ENCODE results near the gene WWTR1.

DNA sequence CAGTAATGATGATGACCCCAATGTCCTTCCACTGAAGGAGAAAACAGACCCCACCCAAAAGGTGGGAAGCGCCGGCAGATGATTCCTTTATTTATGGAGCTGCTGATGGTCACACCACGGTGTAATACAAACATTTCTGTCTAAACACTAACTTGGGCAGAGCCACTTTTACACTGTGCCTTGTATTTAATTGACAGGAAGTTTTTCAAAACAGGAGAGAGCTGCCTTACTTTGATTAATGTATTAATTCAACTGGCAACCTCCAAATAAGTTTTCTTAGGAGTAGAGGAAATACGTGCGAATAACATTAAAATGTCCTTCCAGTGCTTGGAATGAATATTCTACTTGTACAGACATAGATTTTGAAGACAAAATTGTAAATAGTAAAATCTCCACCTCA lies 70.4 kb downstream of the WWTR1 start:
- TF ChIP-seq, protein P1, sequence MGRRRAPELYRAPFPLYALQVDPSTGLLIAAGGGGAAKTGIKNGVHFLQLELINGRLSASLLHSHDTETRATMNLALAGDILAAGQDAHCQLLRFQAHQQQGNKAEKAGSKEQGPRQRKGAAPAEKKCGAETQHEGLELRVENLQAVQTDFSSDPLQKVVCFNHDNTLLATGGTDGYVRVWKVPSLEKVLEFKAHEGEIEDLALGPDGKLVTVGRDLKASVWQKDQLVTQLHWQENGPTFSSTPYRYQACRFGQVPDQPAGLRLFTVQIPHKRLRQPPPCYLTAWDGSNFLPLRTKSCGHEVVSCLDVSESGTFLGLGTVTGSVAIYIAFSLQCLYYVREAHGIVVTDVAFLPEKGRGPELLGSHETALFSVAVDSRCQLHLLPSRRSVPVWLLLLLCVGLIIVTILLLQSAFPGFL (CRISPR knock-in tag; IDR thresholded peaks at IDR 0.05; ENCODE audit: borderline replicate concordance) = no peak
- TF ChIP-seq, protein P2, sequence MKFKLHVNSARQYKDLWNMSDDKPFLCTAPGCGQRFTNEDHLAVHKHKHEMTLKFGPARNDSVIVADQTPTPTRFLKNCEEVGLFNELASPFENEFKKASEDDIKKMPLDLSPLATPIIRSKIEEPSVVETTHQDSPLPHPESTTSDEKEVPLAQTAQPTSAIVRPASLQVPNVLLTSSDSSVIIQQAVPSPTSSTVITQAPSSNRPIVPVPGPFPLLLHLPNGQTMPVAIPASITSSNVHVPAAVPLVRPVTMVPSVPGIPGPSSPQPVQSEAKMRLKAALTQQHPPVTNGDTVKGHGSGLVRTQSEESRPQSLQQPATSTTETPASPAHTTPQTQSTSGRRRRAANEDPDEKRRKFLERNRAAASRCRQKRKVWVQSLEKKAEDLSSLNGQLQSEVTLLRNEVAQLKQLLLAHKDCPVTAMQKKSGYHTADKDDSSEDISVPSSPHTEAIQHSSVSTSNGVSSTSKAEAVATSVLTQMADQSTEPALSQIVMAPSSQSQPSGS (CRISPR knock-in tag; IDR thresholded peaks at IDR 0.05; ENCODE audit: borderline replicate concordance, low read depth) = no peak
- TF ChIP-seq, protein P3, sequence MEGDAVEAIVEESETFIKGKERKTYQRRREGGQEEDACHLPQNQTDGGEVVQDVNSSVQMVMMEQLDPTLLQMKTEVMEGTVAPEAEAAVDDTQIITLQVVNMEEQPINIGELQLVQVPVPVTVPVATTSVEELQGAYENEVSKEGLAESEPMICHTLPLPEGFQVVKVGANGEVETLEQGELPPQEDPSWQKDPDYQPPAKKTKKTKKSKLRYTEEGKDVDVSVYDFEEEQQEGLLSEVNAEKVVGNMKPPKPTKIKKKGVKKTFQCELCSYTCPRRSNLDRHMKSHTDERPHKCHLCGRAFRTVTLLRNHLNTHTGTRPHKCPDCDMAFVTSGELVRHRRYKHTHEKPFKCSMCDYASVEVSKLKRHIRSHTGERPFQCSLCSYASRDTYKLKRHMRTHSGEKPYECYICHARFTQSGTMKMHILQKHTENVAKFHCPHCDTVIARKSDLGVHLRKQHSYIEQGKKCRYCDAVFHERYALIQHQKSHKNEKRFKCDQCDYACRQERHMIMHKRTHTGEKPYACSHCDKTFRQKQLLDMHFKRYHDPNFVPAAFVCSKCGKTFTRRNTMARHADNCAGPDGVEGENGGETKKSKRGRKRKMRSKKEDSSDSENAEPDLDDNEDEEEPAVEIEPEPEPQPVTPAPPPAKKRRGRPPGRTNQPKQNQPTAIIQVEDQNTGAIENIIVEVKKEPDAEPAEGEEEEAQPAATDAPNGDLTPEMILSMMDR (IDR thresholded peaks at IDR 0.05) = no peak
- TF ChIP-seq ZNF396 (CRISPR knock-in tag; IDR thresholded peaks at IDR 0.05; ENCODE audit: borderline replicate concordance) (no peak), SP1 (CRISPR knock-in tag; conservative IDR thresholded peaks at IDR 0.05) (no peak), GABPB1 (CRISPR knock-in tag; IDR thresholded peaks at IDR 0.05) (no peak), CREB1 (CRISPR knock-in tag; IDR thresholded peaks at IDR 0.05) (no peak)

Measured in WTC11 (cell line).